22Rv1 (cell line): ENCODE results near the gene ERC1.

ENCODE experiments used
- ZFX ChIP-seq: fragments of 450-650 bp; IDR thresholded peaks from 2 replicates; pipeline ENCODE4 v1.6.1; 2017; ENCODE audit warnings: antibody characterized with exemption, borderline replicate concordance
- TF ChIP-seq, protein P1 (sequence below): fragments of 450-650 bp; IDR thresholded peaks from 2 replicates; pipeline ENCODE4 v1.5.1; 2017; ENCODE audit warnings: mild to moderate bottlenecking

DNA sequence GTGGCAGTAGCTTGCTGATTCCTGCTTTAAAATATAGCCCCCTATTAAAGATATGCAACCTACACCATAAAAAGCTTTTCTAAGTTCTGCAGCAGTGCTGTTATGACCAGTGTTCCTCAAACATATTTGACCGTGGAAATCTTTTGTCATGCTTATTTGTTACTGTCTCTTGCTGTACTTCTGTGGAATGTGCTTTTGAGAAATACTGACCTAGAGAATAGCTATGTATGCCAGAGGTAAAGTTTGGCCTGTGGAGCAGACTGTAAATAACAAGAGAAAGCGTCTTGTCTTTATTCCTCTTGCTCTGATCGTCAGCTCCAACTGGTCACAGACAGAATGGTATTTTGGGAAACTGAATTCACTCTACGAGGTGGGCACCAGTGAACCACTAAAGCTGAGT, 364.4 kb downstream of the ERC1 start:
- TF ChIP-seq, protein P1, sequence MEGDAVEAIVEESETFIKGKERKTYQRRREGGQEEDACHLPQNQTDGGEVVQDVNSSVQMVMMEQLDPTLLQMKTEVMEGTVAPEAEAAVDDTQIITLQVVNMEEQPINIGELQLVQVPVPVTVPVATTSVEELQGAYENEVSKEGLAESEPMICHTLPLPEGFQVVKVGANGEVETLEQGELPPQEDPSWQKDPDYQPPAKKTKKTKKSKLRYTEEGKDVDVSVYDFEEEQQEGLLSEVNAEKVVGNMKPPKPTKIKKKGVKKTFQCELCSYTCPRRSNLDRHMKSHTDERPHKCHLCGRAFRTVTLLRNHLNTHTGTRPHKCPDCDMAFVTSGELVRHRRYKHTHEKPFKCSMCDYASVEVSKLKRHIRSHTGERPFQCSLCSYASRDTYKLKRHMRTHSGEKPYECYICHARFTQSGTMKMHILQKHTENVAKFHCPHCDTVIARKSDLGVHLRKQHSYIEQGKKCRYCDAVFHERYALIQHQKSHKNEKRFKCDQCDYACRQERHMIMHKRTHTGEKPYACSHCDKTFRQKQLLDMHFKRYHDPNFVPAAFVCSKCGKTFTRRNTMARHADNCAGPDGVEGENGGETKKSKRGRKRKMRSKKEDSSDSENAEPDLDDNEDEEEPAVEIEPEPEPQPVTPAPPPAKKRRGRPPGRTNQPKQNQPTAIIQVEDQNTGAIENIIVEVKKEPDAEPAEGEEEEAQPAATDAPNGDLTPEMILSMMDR = no peak
- no peak for TF ChIP-seq ZFX
